Measurements from ENCODE around the gene SLC25A5.

GRCh38 chrX:119501511-119502148 lies 33.4 kb downstream of the SLC25A5 start:
- TF ChIP-seq EZH2phosphoT487 (IDR thresholded peaks at IDR 0.05; ENCODE audit: borderline replicate concordance, low read depth) (no peak), NFIC (IDR thresholded peaks at IDR 0.05; ENCODE audit: borderline replicate concordance) (no peak), FOSL2 (IDR thresholded peaks at IDR 0.05; ENCODE audit: borderline replicate concordance, low read depth) (no peak), CHD2 (IDR thresholded peaks at IDR 0.05; ENCODE audit: low read length, partially characterized antibody) (no peak), POLR2AphosphoS5 (IDR thresholded peaks at IDR 0.05; ENCODE audit: low read depth, low read length) (no peak), REST (IDR thresholded peaks at IDR 0.05; ENCODE audit: low read depth, low read length) (no peak), YY1 (IDR thresholded peaks at IDR 0.05; ENCODE audit: low read depth) (no peak)
- TF ChIP-seq, protein P1, sequence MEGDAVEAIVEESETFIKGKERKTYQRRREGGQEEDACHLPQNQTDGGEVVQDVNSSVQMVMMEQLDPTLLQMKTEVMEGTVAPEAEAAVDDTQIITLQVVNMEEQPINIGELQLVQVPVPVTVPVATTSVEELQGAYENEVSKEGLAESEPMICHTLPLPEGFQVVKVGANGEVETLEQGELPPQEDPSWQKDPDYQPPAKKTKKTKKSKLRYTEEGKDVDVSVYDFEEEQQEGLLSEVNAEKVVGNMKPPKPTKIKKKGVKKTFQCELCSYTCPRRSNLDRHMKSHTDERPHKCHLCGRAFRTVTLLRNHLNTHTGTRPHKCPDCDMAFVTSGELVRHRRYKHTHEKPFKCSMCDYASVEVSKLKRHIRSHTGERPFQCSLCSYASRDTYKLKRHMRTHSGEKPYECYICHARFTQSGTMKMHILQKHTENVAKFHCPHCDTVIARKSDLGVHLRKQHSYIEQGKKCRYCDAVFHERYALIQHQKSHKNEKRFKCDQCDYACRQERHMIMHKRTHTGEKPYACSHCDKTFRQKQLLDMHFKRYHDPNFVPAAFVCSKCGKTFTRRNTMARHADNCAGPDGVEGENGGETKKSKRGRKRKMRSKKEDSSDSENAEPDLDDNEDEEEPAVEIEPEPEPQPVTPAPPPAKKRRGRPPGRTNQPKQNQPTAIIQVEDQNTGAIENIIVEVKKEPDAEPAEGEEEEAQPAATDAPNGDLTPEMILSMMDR (IDR thresholded peaks at IDR 0.05), result no peak
- TF ChIP-seq, protein P2, sequence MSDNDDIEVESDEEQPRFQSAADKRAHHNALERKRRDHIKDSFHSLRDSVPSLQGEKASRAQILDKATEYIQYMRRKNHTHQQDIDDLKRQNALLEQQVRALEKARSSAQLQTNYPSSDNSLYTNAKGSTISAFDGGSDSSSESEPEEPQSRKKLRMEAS (IDR thresholded peaks at IDR 0.05; ENCODE audit: low read depth), result no peak
- TF ChIP-seq, protein P3, sequence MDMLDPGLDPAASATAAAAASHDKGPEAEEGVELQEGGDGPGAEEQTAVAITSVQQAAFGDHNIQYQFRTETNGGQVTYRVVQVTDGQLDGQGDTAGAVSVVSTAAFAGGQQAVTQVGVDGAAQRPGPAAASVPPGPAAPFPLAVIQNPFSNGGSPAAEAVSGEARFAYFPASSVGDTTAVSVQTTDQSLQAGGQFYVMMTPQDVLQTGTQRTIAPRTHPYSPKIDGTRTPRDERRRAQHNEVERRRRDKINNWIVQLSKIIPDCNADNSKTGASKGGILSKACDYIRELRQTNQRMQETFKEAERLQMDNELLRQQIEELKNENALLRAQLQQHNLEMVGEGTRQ (IDR thresholded peaks at IDR 0.05; ENCODE audit: borderline replicate concordance, low read depth, low read length), result no peak

Data from SK-N-SH (cell line).